Measurements from ENCODE around the gene ACOT7.

ACOT7 gene

DNA sequence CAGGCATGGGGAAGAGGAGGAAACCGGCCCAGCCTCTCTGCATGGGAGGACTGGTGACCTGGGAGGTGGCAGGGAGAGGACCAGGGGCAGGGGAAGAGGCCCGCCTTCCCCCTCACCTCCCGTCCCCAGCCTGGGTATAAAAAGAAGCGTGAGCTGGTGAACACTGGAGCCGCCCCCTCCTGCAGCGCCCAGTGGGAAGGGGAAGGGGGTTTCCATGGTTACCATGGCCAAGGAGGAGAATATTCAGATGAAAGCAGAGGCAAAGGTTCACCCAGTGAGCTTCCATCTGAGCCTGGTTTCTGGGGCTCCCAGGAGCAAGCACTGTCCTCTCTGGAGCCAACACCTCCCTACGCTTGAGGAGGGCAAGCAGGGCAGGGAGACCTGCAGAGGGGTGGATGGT is 54.9 kb downstream of the ACOT7 start:
- DNase-seq, result no peak

GRCh38 chr1:6336776-6337622 is 56.6 kb downstream of the ACOT7 start:
- no peak for DNase-seq

DNA sequence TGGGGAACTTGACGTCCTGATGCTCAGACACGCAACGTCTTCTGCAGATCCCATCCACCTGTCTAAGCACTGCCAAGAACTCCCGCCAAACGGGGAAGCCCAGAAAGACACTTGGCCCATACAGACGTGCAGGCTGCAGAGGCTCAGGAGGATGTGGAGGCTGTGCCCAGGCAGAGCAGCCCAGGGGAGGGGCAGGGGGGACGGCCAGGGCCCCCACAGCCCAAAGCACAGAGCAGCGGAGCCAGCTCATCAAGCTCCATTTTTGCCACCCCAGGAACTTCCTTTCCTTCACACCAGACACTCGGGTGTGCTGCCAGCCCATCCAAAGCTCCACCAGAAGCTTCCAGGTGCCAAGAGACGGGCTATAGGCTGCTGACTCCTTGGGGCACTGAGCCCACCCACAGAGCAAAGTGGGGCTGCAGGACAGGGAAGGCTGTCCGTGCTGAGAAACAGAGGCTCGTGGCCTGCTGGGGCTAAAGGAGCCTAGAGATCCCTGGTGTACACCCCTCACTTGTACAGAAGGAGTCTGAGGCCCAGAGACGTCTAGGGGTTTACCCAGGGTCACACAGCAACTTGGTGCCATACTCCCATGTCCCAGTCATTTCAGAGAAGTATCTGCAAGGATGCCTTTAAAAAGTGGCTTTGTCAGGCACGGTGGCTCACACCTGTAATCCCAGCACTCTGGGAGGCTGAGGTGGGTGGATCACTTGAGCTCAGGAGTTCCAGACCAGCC is 59.1 kb downstream of the ACOT7 start:
- no peak for DNase-seq

- no peak for DNase-seq
These were observed 60.7 kb downstream of the ACOT7 start for GRCh38 chr1:6332821-6333220.

DNA sequence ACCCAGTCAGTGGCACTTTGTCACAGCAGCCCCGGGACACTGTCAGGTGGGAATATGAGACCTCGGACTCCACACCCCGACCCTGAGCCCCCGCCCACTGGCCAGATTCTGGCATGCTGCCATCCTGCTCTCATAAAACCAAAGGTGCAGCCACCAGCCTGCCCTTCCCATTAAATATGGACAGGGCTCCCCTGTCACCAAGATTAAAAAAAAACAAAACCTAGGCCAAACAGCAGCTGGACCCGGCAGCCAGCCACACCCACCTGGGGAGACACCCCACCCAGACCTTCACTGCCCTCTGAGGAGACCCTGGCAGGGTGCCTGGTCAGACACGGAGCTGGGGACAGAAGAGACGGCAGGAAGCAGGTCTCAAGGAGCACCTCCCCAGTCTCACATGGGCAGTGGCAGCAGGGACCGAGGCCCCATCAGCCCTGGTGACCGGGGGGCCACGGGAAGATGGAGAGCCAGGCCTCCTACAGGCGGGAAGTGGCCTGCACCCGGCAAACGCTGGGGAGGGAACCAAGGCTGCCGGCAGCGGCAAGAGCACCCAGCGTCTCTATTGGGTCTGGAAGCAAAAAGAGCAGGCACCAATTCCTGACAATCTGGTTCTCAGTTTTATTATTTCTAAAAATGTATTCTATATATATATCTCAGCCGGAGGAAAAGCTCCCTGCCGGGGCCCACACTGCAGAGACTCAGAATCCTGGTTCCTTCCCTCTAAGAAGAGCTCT is 61.9 kb downstream of the ACOT7 start:
- no peak for DNase-seq

GRCh38 chr1:6330410-6330911 is 63.1 kb downstream of the ACOT7 start:
- DNase-seq, result no peak

GRCh38 chr1:6329851-6330250 is 63.7 kb downstream of the ACOT7 start:
- no peak for DNase-seq

DNA sequence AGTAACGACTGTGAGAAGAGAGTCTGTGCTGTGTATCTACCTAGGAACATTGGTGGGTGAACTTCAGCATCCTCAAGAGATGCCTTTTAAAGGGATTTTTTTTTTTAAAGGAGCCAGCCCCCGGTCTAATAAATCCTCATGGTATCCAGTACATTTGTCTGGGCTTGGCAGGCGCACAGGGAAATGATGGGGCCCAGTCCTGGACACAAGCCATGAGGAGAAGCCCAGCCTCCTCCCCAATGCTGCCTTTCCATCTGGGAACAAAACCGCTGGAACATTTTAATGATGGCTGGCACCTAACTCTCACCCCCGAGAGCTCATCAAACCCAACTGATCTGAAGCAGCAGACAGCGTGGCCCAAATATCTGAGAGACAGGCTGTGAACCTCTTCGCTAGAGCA is 64.2 kb downstream of the ACOT7 start:
- no peak for DNase-seq

GRCh38 chr1:6328696-6329095 is 64.9 kb downstream of the ACOT7 start:
- DNase-seq, result no peak

DNA sequence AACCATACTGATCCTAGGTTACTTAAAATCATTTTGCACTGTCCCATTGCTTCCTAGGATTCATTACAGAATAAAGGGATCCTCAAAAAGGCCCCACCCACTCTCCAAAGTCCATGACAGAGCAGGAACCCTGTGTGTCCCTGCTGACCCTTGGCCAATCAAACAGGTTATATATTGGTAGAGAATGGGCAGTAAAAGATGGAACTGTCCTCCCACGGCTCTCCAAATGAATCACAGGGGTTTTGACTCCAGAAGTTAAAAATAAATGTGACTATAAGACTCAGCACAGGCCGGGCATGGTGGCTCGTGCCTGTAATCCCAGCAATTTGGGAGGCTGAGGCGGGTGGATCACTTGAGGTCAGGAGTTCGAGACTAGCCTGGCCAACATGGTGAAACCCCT is 65.5 kb downstream of the ACOT7 start:
- DNase-seq, result no peak

DNA sequence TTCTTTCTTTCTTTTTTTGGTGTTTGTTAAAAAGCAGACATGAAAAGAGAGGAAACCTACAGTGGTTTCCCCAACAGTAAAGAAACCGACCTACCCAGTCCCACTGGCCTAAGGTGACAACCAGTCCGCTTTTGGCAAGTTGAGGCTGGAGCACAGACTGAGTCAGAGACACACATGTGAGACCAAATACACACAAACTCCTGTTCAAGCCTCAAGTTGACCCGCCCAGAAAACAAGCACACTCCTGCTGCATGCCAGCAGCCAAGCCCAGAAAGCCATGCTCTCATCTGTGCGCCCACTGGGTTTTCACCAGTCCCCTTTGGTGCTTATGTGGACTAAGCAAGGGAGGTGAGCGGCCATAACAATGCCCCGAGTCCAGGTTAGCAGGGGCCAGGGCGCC is 68.1 kb downstream of the ACOT7 start:
- no peak for DNase-seq

DNA sequence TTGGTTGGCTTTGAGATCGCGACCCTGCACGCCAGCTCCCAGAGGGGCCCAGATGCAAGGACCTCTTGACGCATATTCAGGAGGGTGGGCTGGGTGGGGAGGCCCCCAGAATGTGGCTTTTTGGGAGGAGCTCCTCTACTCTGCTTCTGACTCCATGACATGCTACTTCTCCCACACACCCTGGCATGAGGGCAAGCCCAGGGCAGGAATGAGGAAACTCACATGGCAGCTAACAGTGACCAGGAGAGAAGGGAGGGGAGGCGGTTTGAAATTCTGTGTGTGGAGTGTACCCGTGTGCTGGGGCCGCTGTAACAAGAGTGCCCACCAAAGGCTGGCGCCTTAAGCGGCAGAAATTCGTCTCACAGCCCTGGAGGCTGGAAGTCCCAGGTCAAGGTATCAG is 71.4 kb downstream of the ACOT7 start:
- DNase-seq, result no peak

- no peak for DNase-seq
These were observed 72.4 kb downstream of the ACOT7 start for GRCh38 chr1:6321205-6321604.

- DNase-seq, result no peak
These were observed 76.3 kb downstream of the ACOT7 start for GRCh38 chr1:6317098-6317760.

DNA sequence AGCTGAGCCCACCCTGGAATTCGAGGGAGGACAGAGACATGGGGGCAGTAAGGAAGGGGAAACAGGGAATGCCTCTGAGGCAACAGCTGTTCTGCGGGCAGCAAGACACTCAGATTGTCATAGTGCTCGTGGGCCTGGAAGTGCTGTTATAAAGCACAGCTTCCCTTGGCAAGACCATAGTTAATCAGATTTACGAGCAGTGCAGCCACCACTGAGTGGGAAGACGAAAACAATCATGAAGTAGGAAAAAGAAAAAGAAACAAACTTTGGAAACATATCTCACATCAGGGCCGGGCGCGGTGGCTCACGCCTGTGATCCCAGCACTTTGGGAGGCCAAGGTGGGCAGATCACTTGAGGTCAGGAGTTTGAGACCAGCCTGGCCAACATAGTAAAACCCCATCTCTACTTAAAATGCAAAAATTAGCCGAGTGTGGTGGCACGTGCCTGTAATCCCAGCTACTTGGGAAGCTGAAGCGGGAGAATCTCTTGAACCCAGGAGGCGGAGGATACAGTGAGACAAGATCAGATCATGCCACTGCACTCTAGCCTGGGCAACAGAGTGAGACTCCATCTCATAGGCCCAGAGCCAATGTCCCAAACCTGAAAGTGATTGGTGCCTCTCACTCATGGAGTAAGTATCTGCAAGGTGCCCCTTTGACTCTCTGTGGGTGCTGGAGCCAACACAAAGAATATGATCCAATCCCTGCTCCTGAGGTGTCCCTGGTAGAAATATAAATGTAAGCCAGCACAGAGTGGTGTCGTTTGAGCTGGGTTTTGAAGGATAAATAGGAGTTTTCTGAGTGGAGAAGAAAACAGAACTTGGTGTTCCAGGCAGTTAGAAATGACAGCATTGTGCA is 77.1 kb downstream of the ACOT7 start:
- DNase-seq, result no peak

DNA sequence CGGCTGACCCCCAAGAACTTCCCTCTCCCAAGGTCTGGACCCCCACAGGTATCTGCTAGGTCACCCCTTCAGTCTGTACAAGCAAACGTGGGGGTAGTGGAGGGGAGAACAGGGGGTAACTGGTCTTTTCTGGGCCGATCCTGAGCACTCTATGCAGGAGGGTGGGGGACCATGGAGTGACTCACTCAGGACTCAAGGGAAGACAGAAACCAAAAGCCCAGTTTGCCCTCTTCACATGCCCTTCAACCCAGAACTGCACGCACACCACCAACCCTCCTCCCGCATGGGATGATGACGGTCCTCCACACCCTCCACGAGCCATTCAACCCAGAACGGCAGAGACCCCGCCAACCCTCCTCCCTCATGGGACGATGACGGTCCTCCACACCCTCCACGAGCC is 79.1 kb downstream of the ACOT7 start:
- no peak for DNase-seq

DNA sequence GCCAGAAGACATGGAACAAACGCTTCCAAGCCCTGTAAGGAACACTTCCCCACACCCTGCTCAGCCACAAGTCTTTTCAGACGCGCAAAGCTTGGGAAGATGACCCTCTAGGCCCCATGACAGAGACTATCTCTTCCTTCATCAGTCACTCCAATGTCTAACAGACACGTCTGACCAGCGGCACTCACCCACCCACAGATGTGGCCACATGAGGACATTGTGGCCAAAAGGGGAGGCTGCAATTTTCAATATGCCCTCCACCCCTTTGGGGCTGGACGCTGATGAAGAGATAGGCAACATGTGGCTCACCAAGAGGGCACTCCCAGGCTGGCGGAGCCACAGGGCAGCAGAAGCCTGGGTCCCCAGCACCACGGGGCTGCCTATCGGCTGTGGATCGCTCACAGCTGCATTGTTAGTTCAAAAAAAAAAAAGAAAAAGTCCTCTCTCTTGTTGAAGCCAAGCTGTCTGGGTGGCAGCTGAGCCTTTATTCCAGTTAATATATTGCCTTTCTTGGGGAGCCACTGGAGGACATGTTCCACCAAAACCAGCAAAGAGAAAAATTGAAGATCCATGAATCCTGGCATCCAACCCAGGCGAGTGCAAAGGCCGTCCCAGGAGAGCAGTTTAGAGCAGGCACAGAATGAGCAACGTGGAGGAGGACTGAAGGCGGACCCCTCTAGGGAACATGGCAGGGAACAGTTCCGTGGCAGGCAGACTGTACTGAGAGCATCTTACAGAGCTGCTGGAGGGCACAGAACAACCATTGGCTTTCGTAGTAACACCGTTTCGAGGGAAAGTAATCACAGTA is 80.0 kb downstream of the ACOT7 start:
- DNase-seq, result no peak

DNA sequence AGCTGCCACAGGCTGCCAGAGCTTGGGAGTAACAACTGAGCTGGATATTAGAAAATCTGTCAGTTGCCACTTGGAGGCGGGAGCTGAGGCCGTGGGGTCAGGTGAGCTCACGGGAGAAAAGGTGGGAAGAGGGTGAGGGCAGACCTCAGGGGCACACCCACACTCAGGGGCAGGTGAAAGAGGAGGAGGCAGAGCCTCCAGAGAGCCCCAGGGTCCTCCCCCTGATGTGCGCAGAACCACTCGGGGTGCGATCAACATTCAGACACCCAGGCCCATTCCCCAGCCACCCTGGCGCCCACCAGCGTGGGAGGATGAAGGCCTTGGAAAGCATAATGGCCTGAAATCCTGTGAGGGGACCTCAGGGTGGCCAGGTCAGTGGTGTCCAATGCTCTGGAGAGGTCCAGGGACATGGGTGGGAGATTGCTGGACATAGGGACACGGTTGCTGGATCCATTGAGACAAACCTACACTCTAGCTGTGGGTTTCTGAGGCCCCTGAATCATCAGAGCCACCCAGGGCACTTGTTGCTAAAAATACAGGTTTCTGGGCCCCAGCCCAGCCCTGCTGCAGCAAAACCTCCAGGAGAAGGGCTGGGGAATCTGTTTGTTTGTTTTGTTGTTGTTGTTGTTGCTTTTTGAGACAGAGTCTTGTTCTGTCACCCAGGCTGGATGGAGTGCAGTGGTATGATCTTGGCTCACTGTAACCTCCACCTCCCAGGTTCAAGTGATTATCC is 83.3 kb downstream of the ACOT7 start:
- DNase-seq, result no peak

DNA sequence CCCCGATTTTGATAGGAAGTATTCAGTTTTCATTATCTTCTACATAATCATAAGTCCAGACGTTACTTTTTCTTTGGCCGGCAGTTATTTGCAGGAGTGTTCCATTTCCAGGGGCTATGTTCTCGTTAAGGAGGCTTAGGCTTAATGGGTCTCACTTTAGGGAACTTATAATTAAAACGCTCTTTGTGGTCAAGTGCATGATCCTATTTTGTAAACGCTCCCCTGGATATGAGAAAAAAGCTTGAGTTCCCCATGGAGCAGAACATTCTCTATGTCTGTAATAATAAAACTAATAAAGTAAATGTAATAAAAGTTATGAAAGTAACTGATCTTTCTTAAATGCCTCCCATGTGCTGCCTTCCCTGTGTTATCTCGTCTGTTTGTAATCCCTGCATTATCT is 84.0 kb downstream of the ACOT7 start:
- no peak for DNase-seq

GRCh38 chr1:6308449-6308848 is 85.1 kb downstream of the ACOT7 start:
- no peak for DNase-seq
